GM23248 (cell line): Measurements from ENCODE around the gene ADAM8. TPM values are rescaled to one million over a fixed set of nuclear protein-coding genes. Genes with fewer than 3 reads are reported as not detected.

ENCODE experiments used
- DNase-seq: peaks from one replicate; pipeline ENCODE4 v3.0.0-alpha.2; 2015
- H2AFZ ChIP-seq: fragments of 200-600 bp; sonication (generic); 2 replicates; pipeline ENCODE4 v1.6.1; 2016; ENCODE audit warnings: antibody characterized with exemption
- H3F3A ChIP-seq: fragments of 200-600 bp; sonication (generic); 2 replicates; pipeline ENCODE4 v1.6.1; 2016; ENCODE audit warnings: mild to moderate bottlenecking, antibody characterized with exemption, mixed run types; ENCODE audit not compliant: insufficient read depth
- H3K27ac ChIP-seq: fragments of 200-600 bp; sonication (generic); 2 replicates; pipeline ENCODE4 v1.5.1; 2016; ENCODE audit warnings: mild to moderate bottlenecking
- H3K27me3 ChIP-seq: fragments of 200-600 bp; sonication (generic); replicated peaks from 2 replicates; pipeline ENCODE4 v1.6.1; 2016; ENCODE audit warnings: mild to moderate bottlenecking; ENCODE audit not compliant: insufficient read depth
- H3K36me3 ChIP-seq: fragments of 200-600 bp; sonication (generic); 2 replicates; pipeline ENCODE4 v1.6.1; 2016; ENCODE audit warnings: low read depth, mild to moderate bottlenecking
- H3K4me1 ChIP-seq: fragments of 200-600 bp; sonication (generic); 2 replicates; pipeline ENCODE4 v1.6.1; 2016; ENCODE audit warnings: mild to moderate bottlenecking; ENCODE audit not compliant: insufficient read depth
- H3K4me2 ChIP-seq: fragments of 200-600 bp; sonication (generic); one replicate; pipeline ENCODE4 v1.6.1; 2016; ENCODE audit warnings: mild to moderate bottlenecking; ENCODE audit not compliant: unreplicated experiment
- H3K4me3 ChIP-seq: fragments of 200-600 bp; sonication (generic); 2 replicates; pipeline ENCODE4 v1.5.1; 2016; ENCODE audit warnings: mild to moderate bottlenecking
- H3K79me2 ChIP-seq: fragments of 200-600 bp; sonication (generic); 2 replicates; pipeline ENCODE4 v1.6.1; 2016; ENCODE audit warnings: mild to moderate bottlenecking; ENCODE audit not compliant: insufficient read depth
- H3K9ac ChIP-seq: fragments of 200-600 bp; sonication (generic); 2 replicates; pipeline ENCODE4 v1.6.1; 2016; ENCODE audit warnings: mild to moderate bottlenecking
- H3K9me2 ChIP-seq: fragments of 200-600 bp; sonication (generic); 2 replicates; pipeline ENCODE4 v1.6.1; 2016; ENCODE audit warnings: mixed run types, mild to moderate bottlenecking, moderate library complexity; ENCODE audit not compliant: insufficient read depth
- H3K9me3 ChIP-seq: fragments of 200-600 bp; sonication (generic); one replicate; pipeline ENCODE4 v1.6.1; 2017; ENCODE audit warnings: low read depth
- H4K20me1 ChIP-seq: fragments of 200-600 bp; sonication (generic); 2 replicates; pipeline ENCODE4 v1.6.0; 2016; ENCODE audit not compliant: insufficient read depth
- EZH2 ChIP-seq: fragments of 200-600 bp; sonication (generic); IDR thresholded peaks from 2 replicates; pipeline ENCODE4 v1.6.1; 2018; ENCODE audit warnings: antibody characterized with exemption, mild to moderate bottlenecking; ENCODE audit not compliant: insufficient read depth, poor library complexity, severe bottlenecking
- EZH2phosphoT487 ChIP-seq: fragments of 200-600 bp; sonication (generic); IDR thresholded peaks from 2 replicates; pipeline ENCODE4 v1.6.1; 2018; ENCODE audit warnings: antibody characterized with exemption, moderate library complexity, mild to moderate bottlenecking, low read depth; ENCODE audit not compliant: insufficient read depth
- WGBS, 2 experiments: methylation state at CpG; one replicate each; pipeline ENCODE4 v1.1.6; 2015 to 2017; ENCODE audit warnings: low lambda C conversion rate in 2 of 2, low coverage in 1 of 2; ENCODE audit errors: missing lambda C conversion rate in 2 of 2; 5-methylcytosine and 5-hydroxymethylcytosine counted together
- in situ Hi-C: fragments of 300-500 bp; cut with MboI; formaldehyde crosslinking; loops from 2 replicates; pipeline ENCODE4 v1.15.0; 2020
- polyA plus RNA-seq: library from polyadenylated mRNA; unstranded; fragments of >200 nt; fragmentation: Nextera tagmentation; extraction: Ambion mirVana; gene quantifications from 2 replicates; pipeline ENCODE4 v1.2.1, GENCODE V29; 2016
- total RNA-seq: library from RNA; depleted of rRNA; stranded (reverse); fragments of >200 nt; shearing (Covaris generic); gene quantifications from 2 replicates; pipeline ENCODE4 v1.2.3, GENCODE V29; 2014

ADAM8 gene
- total and polyA plus RNA-seq, 2 experiments from 2014 or later: 0.76 TPM; not detected in 1

DNA sequence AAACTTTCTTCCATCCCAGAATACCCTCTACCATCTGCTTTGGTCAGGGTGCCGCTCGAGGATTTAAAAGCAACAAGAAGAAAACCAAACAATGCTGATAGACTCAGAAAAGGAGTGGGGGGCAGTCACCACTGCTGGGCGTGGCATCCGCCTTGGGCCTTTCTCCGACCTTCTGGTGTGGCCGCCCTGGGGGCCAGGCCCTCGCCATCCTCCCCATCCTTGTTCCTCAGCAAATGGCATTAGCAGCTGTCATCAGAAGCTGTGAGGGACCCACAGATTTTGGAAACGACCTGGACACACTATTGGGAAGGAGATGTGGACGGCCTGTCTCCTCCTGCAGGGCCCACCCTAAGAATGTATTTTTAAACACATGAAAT lies 36.1 kb upstream of the ADAM8 start:
- Histone ChIP-seq H4K20me1 (no peaks in the 10 kb centered on the region), H3K79me2 (peaks cover 7% of the 10 kb centered on the region), H3F3A (0 out of 2 replicates have a peak, but pooled peaks cover 5% of the 10 kb centered on the region), H3K9ac (no peak overlapping the region), H3K4me3 (no peak overlapping the region), H3K27me3 (no peaks in the 10 kb centered on the region), H3K4me2 (no peak overlapping the region), H3K9me3 (no peaks in the 10 kb centered on the region), H3K9me2 (no peaks in the 10 kb centered on the region), H3K27ac (no peak overlapping the region), H2AFZ (no peak overlapping the region), H3K4me1 (no peaks in the 10 kb centered on the region), H3K36me3 (no peaks in the 10 kb centered on the region)
- in situ Hi-C loops: no loop called here
- no peak for DNase-seq
- 92 to 94% methylated on average over 9 of the region's 9 CpGs for WGBS, 2 experiments
- TF ChIP-seq EZH2phosphoT487: no peak
- TF ChIP-seq EZH2: no peak

GRCh38 chr10:133312016-133312768 lies 35.5 kb upstream of the ADAM8 start:
- Histone ChIP-seq H3K4me2 (no peak overlapping the region), H3K4me3 (no peak overlapping the region), H3F3A (0 out of 2 replicates have a peak, but pooled peaks cover 8% of the 10 kb centered on the region), H2AFZ (no peak overlapping the region), H3K9me2 (no peaks in the 10 kb centered on the region), H3K27ac (no peak overlapping the region), H3K79me2 (peaks cover 13% of the 10 kb centered on the region), H3K9ac (no peak overlapping the region), H3K4me1 (peaks cover 5% of the 10 kb centered on the region), H3K9me3 (no peaks in the 10 kb centered on the region), H4K20me1 (no peaks in the 10 kb centered on the region; the same call in 1 of the 2 replicates), H3K27me3 (no peaks in the 10 kb centered on the region), H3K36me3 (no peaks in the 10 kb centered on the region)
- 91 to 92% methylated on average over 22 to 23 of the region's 23 CpGs for WGBS, 2 experiments
- DNase-seq: no peak
- TF ChIP-seq EZH2phosphoT487 (no peak), EZH2 (no peak)
- in situ Hi-C loops: no loop called here

GRCh38 chr10:133311570-133311969 lies 34.9 kb upstream of the ADAM8 start:
- H3K36me3 ChIP-seq: no peaks in the 10 kb centered on the region

GRCh38 chr10:133310789-133311188 lies 34.1 kb upstream of the ADAM8 start:
- Histone ChIP-seq H4K20me1 (no peaks in the 10 kb centered on the region; the same call in 1 of the 2 replicates), H3K9me3 (no peaks in the 10 kb centered on the region), H2AFZ (no peak overlapping the region), H3K9me2 (no peaks in the 10 kb centered on the region), H3K27me3 (no peaks in the 10 kb centered on the region), H3K27ac (no peak overlapping the region), H3K36me3 (no peaks in the 10 kb centered on the region), H3K4me2 (no peak overlapping the region), H3K9ac (no peak overlapping the region), H3K4me3 (no peak overlapping the region), H3K79me2 (peaks cover 27% of the 10 kb centered on the region), H3F3A (0 out of 2 replicates have a peak, but pooled peaks cover 10% of the 10 kb centered on the region), H3K4me1 (peaks cover 11% of the 10 kb centered on the region)
- in situ Hi-C loops: no loop called here
- 88 to 89% methylated on average over 8 of the region's 8 CpGs for WGBS, 2 experiments
- DNase-seq: no peak
- TF ChIP-seq EZH2: no peak
- TF ChIP-seq EZH2phosphoT487: no peak

More at GRCh38 chr10:133311570-133311969, 34.9 kb upstream of the ADAM8 start:
- TF ChIP-seq EZH2phosphoT487: no peak
- no peak for TF ChIP-seq EZH2
- no peak overlapping the region for H3K4me2 ChIP-seq
- no peaks in the 10 kb centered on the region for H3K27me3 ChIP-seq
- DNase-seq: no peak
- H3F3A ChIP-seq: 0 out of 2 replicates have a peak, but pooled peaks cover 10% of the 10 kb centered on the region
- no peaks in the 10 kb centered on the region; the same call in 1 of the 2 replicates for H4K20me1 ChIP-seq
- no peaks in the 10 kb centered on the region for H3K9me3 ChIP-seq
- in situ Hi-C loops: no loop called here
- no peak overlapping the region for H3K27ac ChIP-seq
- no peak overlapping the region for H3K9ac ChIP-seq
- 80 to 87% methylated on average over 8 to 10 of the region's 10 CpGs for WGBS, 2 experiments
- no peak overlapping the region for H2AFZ ChIP-seq
- H3K79me2 ChIP-seq: peaks cover 19% of the 10 kb centered on the region
- H3K9me2 ChIP-seq: no peaks in the 10 kb centered on the region
- H3K4me3 ChIP-seq: no peak overlapping the region
- H3K4me1 ChIP-seq: peaks cover 11% of the 10 kb centered on the region
